Tibial artery (tissue), 4 donors: ENCODE measurements around the gene CSNK1D.

Experiments
- DNase-seq, 2 donors: peaks; one replicate each; pipeline ENCODE4 v3.0.0-alpha.2; 2019
- H3K27ac ChIP-seq, 2 donors: fragments of 200-600 bp; sonication (generic) in 1 of 2; 1 replicate in 1 of 2; 2 replicates in 1 of 2; pipeline ENCODE4 v1.5.1; 2018 to 2019; ENCODE audit warnings: mild to moderate bottlenecking in 1 of 2
- H3K27me3 ChIP-seq, 2 donors: fragments of 200-600 bp; sonication (generic) in 1 of 2; one replicate each; pipeline versions ENCODE4 v1.5.1 to v1.6.0; 2016 to 2019
- H3K36me3 ChIP-seq, 3 donors: fragments of 200-600 bp; sonication (generic) in 2 of 3; one replicate each; pipeline ENCODE4 v1.5.1; 2016 to 2019; ENCODE audit warnings: mild to moderate bottlenecking in 2 of 3
- H3K4me1 ChIP-seq, 4 donors: fragments of 200-600 bp; sonication (generic) in 2 of 4; 1 replicate in 3 of 4; 2 replicates in 1 of 4; pipeline ENCODE4 v1.5.1; 2016 to 2019
- H3K4me3 ChIP-seq, 2 donors: fragments of 200-600 bp; sonication (generic) in 1 of 2; 1 replicate in 1 of 2; 2 replicates in 1 of 2; pipeline ENCODE4 v1.5.1; 2018 to 2019; ENCODE audit warnings: mild to moderate bottlenecking in 2 of 2
- H3K9me3 ChIP-seq, 3 donors: fragments of 200-600 bp; sonication (generic) in 1 of 3; one replicate each; pipeline ENCODE4 v1.5.1; 2016 to 2019
- intact Hi-C: fragments of 100-400 bp; cut with DNase I; formaldehyde crosslinking; loops from one replicate; pipeline ENCODE4 v1.15.0; 2023; ENCODE audit warnings: low total_unique reads
- TF ChIP-seq, protein P1 (sequence below), 2 experiments: fragments of 200-600 bp in 1 of 2; fragments of 450-650 bp in 1 of 2; IDR thresholded peaks; one replicate each; pipeline ENCODE4 v1.5.1; 2017 to 2019; ENCODE audit warnings: antibody characterized with exemption in 2 of 2, mild to moderate bottlenecking in 1 of 2, moderate library complexity in 1 of 2

CSNK1D gene

GRCh38 chr17:82270651-82271050 is 2.8 kb downstream of the CSNK1D start:
- H3K27ac ChIP-seq = peak overlapping the region in 1 of 2 donors; percentile 22
- no peak for DNase-seq
- peaks cover 1 to 36% (median 21%) of the 10 kb centered on the region in 3 donors for H3K36me3 ChIP-seq
- TF ChIP-seq, protein P1, sequence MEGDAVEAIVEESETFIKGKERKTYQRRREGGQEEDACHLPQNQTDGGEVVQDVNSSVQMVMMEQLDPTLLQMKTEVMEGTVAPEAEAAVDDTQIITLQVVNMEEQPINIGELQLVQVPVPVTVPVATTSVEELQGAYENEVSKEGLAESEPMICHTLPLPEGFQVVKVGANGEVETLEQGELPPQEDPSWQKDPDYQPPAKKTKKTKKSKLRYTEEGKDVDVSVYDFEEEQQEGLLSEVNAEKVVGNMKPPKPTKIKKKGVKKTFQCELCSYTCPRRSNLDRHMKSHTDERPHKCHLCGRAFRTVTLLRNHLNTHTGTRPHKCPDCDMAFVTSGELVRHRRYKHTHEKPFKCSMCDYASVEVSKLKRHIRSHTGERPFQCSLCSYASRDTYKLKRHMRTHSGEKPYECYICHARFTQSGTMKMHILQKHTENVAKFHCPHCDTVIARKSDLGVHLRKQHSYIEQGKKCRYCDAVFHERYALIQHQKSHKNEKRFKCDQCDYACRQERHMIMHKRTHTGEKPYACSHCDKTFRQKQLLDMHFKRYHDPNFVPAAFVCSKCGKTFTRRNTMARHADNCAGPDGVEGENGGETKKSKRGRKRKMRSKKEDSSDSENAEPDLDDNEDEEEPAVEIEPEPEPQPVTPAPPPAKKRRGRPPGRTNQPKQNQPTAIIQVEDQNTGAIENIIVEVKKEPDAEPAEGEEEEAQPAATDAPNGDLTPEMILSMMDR (IDR thresholded peaks at IDR 0.05) = no peak
- H3K4me3 ChIP-seq = no peak overlapping the region
- H3K27me3 ChIP-seq = no peaks in the 10 kb centered on the region
- intact Hi-C loops = no loop called here
- no peaks in the 10 kb centered on the region for H3K9me3 ChIP-seq
- peaks cover 4 to 83% (median 68%) of the 10 kb centered on the region in 4 donors for H3K4me1 ChIP-seq

GRCh38 chr17:82269882-82270500 is 3.5 kb downstream of the CSNK1D start:
- TF ChIP-seq, protein P1 (IDR thresholded peaks at IDR 0.05) = no peak
- no peak overlapping the region for H3K4me3 ChIP-seq
- H3K27ac ChIP-seq = peak overlapping the region; percentile 23 to 79
- no peaks in the 10 kb centered on the region for H3K9me3 ChIP-seq
- no peak for DNase-seq
- intact Hi-C loops = no loop called here
- H3K36me3 ChIP-seq = peaks cover 6 to 43% (median 28%) of the 10 kb centered on the region in 3 donors
- peaks cover 4 to 82% (median 69%) of the 10 kb centered on the region in 4 donors for H3K4me1 ChIP-seq
- H3K27me3 ChIP-seq = no peaks in the 10 kb centered on the region

DNA sequence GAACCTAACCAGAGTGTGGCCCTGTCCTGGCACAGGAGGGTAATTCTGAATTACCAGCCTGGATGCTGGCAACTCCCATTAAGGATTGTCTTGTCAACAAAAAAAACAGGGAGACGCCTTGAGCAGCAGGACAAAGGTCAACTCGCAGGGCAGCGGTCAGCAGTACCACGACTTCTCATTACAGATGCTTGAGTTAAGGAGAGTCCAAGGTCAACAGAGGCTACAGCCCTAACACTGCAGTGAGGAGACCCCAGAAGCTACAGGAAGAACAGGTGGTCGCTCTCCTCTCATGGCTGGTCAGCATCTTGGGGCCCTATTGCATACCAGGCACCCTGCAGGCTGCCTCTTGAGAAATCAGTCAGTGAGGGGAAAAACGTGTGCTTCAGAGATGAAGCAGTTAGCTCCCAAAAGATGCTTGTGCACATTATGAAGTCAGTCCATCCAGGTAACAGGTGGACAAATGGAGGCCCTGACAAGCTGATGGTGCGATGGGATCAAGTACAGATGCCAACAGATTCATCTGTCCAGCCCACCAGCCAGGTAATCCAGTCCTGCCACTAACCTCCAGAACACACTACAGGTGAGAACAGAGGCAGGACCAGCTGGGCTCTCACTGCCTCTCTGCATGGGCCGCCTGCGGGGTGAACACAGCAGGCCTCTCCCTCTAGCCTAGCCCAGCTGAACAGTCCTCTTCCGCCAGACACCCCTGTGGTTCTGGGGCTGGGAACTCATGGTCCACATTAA is 4.2 kb downstream of the CSNK1D start:
- no peak for DNase-seq
- Histone ChIP-seq H3K9me3 (no peaks in the 10 kb centered on the region), H3K4me1 (peaks cover 4 to 79% (median 66%) of the 10 kb centered on the region in 4 donors), H3K4me3 (no peak overlapping the region), H3K36me3 (peaks cover 13 to 50% (median 34%) of the 10 kb centered on the region in 3 donors), H3K27me3 (no peaks in the 10 kb centered on the region), H3K27ac (peak overlapping the region; percentile 23 to 79)
- TF ChIP-seq, protein P1 (IDR thresholded peaks at IDR 0.05) = no peak
- intact Hi-C loops = no loop called here

DNA sequence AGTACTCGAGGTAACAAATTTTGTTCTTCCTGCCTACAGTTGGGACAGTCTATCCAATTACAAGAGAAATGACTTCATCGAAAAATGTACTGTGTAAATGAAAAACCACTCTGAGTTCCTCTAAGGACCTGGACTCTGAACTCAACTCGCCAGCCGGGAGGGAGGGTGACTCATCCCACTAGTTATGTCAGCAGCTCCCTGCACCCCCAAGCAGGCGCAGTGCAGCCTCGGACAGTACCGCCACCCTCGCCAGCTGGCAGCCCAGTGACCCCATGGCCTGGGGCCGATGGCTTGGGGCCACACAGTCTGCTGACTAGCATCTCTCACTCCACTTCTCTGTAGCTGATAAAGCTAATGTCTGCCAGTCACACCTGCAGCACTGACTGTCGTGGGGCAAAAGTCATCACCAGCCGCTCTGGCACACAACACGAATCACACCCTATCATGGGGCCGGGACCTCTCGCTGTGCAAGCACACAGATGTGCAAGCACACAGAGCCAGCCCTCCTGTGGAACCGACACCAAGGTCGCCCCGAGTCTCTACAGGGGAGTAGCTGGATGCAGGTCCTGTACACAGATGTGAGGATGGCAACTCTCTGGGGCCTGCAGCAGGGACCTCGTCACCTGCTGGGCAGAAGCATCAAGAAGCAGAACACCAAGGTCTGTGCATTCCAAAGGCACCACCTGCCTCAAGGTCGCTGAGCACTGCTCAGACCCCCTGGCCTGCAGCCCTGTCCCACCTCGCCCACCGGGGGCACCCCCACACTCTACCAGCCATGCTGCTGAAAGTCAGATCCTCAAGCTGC is 5.7 kb downstream of the CSNK1D start:
- TF ChIP-seq, protein P1 (IDR thresholded peaks at IDR 0.05) = no peak
- Histone ChIP-seq H3K27ac (peak overlapping the region; percentile 78 to 79), H3K36me3 (peaks cover 26 to 65% (median 50%) of the 10 kb centered on the region in 3 donors), H3K4me3 (peak overlapping the region in 1 of 2 donors; percentile 32), H3K4me1 (peaks cover 4 to 72% (median 60%) of the 10 kb centered on the region in 4 donors), H3K27me3 (no peaks in the 10 kb centered on the region), H3K9me3 (no peaks in the 10 kb centered on the region)
- peak; percentile 96 to 98 for DNase-seq
- intact Hi-C loops = no loop called here

- H3K4me3 ChIP-seq = no peak overlapping the region
- H3K36me3 ChIP-seq = peaks cover 40 to 71% (median 57%) of the 10 kb centered on the region in 3 donors
- no peaks in the 10 kb centered on the region for H3K27me3 ChIP-seq
- H3K9me3 ChIP-seq = no peaks in the 10 kb centered on the region
- intact Hi-C loops = no loop called here
- no peak for DNase-seq
- TF ChIP-seq, protein P1 (IDR thresholded peaks at IDR 0.05) = no peak
- H3K27ac ChIP-seq = peak overlapping the region; percentile 78 to 79
- peaks cover 4 to 58% (median 46%) of the 10 kb centered on the region in 4 donors for H3K4me1 ChIP-seq
These were observed 7.4 kb downstream of the CSNK1D start for GRCh38 chr17:82266142-82266541.
